Measurements from ENCODE around the gene OR10A2.
"Not testable (repeated sequence)": the region's sequence is repeated elsewhere in the genome, so short reads cannot be mapped to it uniquely, and the experiment has no call there.

Gene OR10A2

GRCh38 chr11:6898911-6899310 lies 36.1 kb downstream of the OR10A2 start:
- DNase-seq (ENCODE audit: low read depth), result no peak
- TF ChIP-seq CTCF (IDR thresholded peaks at IDR 0.05; ENCODE audit: insufficient read depth, low read depth, low read length, missing control alignments), result no peak
- no peak overlapping the region for H3K4me3 ChIP-seq (ENCODE audit: low read length)

GRCh38 chr11:6900327-6900999 lies 37.6 kb downstream of the OR10A2 start:
- peak; percentile 12 for TF ChIP-seq CTCF (IDR thresholded peaks at IDR 0.05; ENCODE audit: insufficient read depth, low read depth, low read length, missing control alignments)
- DNase-seq (ENCODE audit: low read depth), result peak; percentile 21
- H3K4me3 ChIP-seq (ENCODE audit: low read length), result no peak overlapping the region

GRCh38 chr11:6904804-6905203 lies 41.9 kb downstream of the OR10A2 start:
- DNase-seq (ENCODE audit: low read depth); H3K4me3 ChIP-seq (ENCODE audit: low read length): not testable (repeated sequence)

GRCh38 chr11:6911378-6911777 lies 48.5 kb downstream of the OR10A2 start:
- DNase-seq (ENCODE audit: low read depth), result no peak
- no peak overlapping the region for H3K4me3 ChIP-seq (ENCODE audit: low read length)
- no peak for TF ChIP-seq CTCF (IDR thresholded peaks at IDR 0.05; ENCODE audit: insufficient read depth, low read depth, low read length, missing control alignments)

GRCh38 chr11:6911948-6912347 lies 49.1 kb downstream of the OR10A2 start:
- TF ChIP-seq CTCF (IDR thresholded peaks at IDR 0.05; ENCODE audit: insufficient read depth, low read depth, low read length, missing control alignments), result no peak
- peak; percentile 60 for DNase-seq (ENCODE audit: low read depth)
- no peak overlapping the region for H3K4me3 ChIP-seq (ENCODE audit: low read length)

- no peak for TF ChIP-seq CTCF (IDR thresholded peaks at IDR 0.05; ENCODE audit: insufficient read depth, low read depth, low read length, missing control alignments)
- no peak overlapping the region for H3K4me3 ChIP-seq (ENCODE audit: low read length)
- no peak for DNase-seq (ENCODE audit: low read depth)
Observed at GRCh38 chr11:6919698-6920097, 56.8 kb downstream of the OR10A2 start.

- H3K4me3 ChIP-seq (ENCODE audit: low read length), result no peak within 1 kb of the TSS
- no peak for DNase-seq (ENCODE audit: low read depth)
- TF ChIP-seq CTCF (IDR thresholded peaks at IDR 0.05; ENCODE audit: insufficient read depth, low read depth, low read length, missing control alignments), result no peak
Observed at GRCh38 chr11:6920702-6921101, 57.8 kb downstream of the OR10A2 start, which contains the start of gene OR2D3. OR2D3 (plus strand) TSS chr11:6921002; CDS start chr11:6921002, 0 bp downstream.
